Measurements from ENCODE around the gene MACROD2. TPM values are rescaled to one million over a fixed set of nuclear protein-coding genes. Genes with fewer than 3 reads are reported as not detected.

Gene MACROD2
- total RNA-seq, 2 donors from 2014 or later = 8.3 to 21.8 TPM

DNA sequence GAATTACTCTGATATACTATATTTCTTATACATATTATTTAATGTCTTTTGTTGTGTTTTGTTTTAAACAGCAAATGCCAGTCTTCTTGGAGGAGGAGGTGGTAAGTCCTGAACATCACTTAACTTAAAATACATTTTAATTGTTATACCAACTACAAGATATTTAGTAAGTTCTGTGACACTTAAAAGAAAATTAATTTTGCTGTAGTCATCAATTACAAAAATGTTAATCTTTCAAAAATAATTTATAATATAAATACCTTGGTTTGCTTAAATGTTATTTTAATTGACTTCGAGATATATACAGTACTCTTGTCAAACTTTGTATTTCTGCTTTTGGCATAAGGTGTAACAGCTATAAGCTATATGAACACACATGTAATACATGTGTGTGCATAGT lies 498.1 kb downstream of the MACROD2 start:
- Histone ChIP-seq H3K36me3 (replicated peaks in 1 of 2; ENCODE audit: insufficient read depth in 1 of 2, low read depth in 2 of 2) (no peaks in the 10 kb centered on the region), H3K4me1 (peaks cover 15% of the 10 kb centered on the region), H3K9me3 (no peaks in the 10 kb centered on the region), H3K27me3 (no peaks in the 10 kb centered on the region), H3K27ac (no peak overlapping the region), H3K4me3 (no peak overlapping the region)
- intact Hi-C loops (cut with DNase I) = no loop called here
- no peak for DNase-seq
- TF ChIP-seq, protein P1, sequence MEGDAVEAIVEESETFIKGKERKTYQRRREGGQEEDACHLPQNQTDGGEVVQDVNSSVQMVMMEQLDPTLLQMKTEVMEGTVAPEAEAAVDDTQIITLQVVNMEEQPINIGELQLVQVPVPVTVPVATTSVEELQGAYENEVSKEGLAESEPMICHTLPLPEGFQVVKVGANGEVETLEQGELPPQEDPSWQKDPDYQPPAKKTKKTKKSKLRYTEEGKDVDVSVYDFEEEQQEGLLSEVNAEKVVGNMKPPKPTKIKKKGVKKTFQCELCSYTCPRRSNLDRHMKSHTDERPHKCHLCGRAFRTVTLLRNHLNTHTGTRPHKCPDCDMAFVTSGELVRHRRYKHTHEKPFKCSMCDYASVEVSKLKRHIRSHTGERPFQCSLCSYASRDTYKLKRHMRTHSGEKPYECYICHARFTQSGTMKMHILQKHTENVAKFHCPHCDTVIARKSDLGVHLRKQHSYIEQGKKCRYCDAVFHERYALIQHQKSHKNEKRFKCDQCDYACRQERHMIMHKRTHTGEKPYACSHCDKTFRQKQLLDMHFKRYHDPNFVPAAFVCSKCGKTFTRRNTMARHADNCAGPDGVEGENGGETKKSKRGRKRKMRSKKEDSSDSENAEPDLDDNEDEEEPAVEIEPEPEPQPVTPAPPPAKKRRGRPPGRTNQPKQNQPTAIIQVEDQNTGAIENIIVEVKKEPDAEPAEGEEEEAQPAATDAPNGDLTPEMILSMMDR (IDR thresholded peaks at IDR 0.05) = no peak
- no peak for TF ChIP-seq POLR2A (IDR thresholded peaks at IDR 0.05)
- 73 to 89% methylated on average over 1 of the region's 1 CpG for WGBS, 2 donors
- no peak for ATAC-seq

DNA sequence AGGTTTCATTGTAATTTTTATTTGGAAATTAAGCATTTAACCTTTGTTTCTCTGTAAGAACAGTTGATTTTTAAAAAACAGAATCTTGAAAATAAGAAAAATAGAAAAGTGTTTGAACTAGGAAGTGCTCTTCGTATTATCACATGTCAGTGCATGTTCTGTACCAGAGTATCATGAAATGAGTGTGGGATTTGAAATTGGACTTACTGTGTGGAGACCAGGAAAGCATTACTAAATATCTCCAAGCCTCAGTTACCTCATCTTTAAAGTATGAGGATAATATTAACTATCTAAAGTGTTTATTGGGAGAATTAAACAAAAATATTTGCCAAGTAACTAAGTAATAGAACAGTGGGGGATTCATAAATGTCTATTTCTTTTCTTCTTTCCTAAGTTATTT lies 499.0 kb downstream of the MACROD2 start:
- H3K4me3 ChIP-seq = no peak overlapping the region
- H3K27ac ChIP-seq = no peak overlapping the region
- intact Hi-C loops (cut with DNase I) = no loop called here
- TF ChIP-seq POLR2A (IDR thresholded peaks at IDR 0.05) = no peak
- TF ChIP-seq, protein P1 (IDR thresholded peaks at IDR 0.05) = no peak
- WGBS, 2 donors = 83 to 88% methylated on average over 1 of the region's 1 CpG
- DNase-seq (no peak), ATAC-seq (no peak)
- no peaks in the 10 kb centered on the region for H3K9me3 ChIP-seq
- no peaks in the 10 kb centered on the region for H3K27me3 ChIP-seq
- H3K36me3 ChIP-seq (replicated peaks in 1 of 2; ENCODE audit: insufficient read depth in 1 of 2, low read depth in 2 of 2) = no peaks in the 10 kb centered on the region
- H3K4me1 ChIP-seq = peaks cover 5% of the 10 kb centered on the region

DNA sequence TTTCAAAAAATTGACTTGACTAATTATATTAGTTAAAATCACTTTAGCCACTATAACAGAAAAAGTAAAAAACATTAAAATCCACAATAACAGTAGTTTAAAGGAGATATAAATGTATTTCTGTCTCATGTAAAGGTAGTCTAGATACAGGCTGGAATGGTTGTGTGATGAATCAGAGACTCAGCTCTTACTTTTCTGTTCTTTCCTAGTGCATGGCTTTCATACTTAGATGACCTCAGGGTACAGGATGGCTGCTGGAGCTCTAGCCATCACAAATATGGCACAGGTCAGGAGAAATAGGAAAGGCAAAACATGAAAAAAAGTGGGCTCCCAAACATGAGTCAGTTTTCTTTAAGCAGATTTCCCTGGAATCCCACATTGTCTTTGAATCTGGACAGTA lies 499.8 kb downstream of the MACROD2 start:
- no peak for DNase-seq
- no peaks in the 10 kb centered on the region for H3K9me3 ChIP-seq
- intact Hi-C loops (cut with DNase I) = no loop called here
- no peaks in the 10 kb centered on the region for H3K4me1 ChIP-seq
- H3K4me3 ChIP-seq = no peak overlapping the region
- no peaks in the 10 kb centered on the region for H3K27me3 ChIP-seq
- TF ChIP-seq POLR2A (IDR thresholded peaks at IDR 0.05) = no peak
- TF ChIP-seq, protein P1 (IDR thresholded peaks at IDR 0.05) = no peak
- no peak overlapping the region for H3K27ac ChIP-seq
- no peak for ATAC-seq
- H3K36me3 ChIP-seq (replicated peaks in 1 of 2; ENCODE audit: insufficient read depth in 1 of 2, low read depth in 2 of 2) = no peaks in the 10 kb centered on the region

DNA sequence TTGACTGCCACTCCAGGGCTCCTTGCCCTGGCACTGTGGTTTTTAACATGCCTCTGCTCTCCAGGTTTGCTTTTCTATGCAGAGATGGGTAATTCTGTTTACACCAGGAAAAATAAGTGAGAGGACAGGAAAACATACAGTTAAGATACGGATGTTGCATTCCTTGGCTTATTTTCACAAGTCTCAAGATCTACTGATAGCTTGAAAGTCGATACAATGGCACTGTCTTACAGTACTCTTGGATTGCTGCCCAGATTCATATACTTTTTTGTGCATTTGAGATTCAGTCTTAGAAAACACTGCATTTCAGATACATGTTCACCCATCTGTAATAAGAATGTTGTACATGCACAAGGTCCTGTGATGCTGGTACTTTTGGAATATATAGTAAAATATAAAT lies 501.7 kb downstream of the MACROD2 start:
- 36 to 37% methylated on average over 2 of the region's 2 CpGs for WGBS, 2 donors
- TF ChIP-seq POLR2A (IDR thresholded peaks at IDR 0.05) = no peak
- TF ChIP-seq, protein P1 (IDR thresholded peaks at IDR 0.05) = no peak
- Histone ChIP-seq H3K36me3 (replicated peaks in 1 of 2; ENCODE audit: insufficient read depth in 1 of 2, low read depth in 2 of 2) (no peaks in the 10 kb centered on the region), H3K27me3 (no peaks in the 10 kb centered on the region), H3K27ac (no peak overlapping the region), H3K9me3 (no peaks in the 10 kb centered on the region), H3K4me1 (no peaks in the 10 kb centered on the region), H3K4me3 (no peak overlapping the region)
- no peak for DNase-seq
- intact Hi-C loops (cut with DNase I) = no loop called here
- no peak for ATAC-seq

DNA sequence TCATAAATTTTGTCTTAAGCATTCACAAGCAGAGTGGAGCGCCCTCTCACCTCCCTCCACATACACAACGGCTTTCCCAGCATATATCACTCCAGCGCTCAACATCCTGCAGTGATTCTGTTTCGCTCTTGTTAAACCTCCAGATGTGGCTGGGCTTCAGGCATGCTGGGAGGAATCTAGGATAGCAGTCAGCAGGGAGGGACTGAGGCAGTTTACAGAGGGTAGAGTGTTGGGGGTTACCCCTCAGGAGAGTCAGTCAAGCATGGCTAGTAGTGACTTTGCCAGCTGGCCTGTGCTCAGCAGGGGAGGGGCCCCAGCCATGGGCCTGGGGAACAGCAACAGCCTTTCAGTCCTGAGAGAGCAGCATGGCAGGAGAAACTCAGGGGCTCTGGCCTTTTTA lies 503.5 kb downstream of the MACROD2 start:
- 94 to 98% methylated on average over 4 of the region's 4 CpGs for WGBS, 2 donors
- intact Hi-C loops (cut with DNase I) = no loop called here

More for the DNA sequence above, 503.5 kb downstream of the MACROD2 start:
- TF ChIP-seq, protein P1 (IDR thresholded peaks at IDR 0.05) = no peak
- no peak for TF ChIP-seq POLR2A (IDR thresholded peaks at IDR 0.05)
- ATAC-seq (no peak), DNase-seq (no peak)
- Histone ChIP-seq H3K4me3 (no peak overlapping the region), H3K4me1 (no peaks in the 10 kb centered on the region), H3K27ac (no peak overlapping the region), H3K27me3 (no peaks in the 10 kb centered on the region), H3K9me3 (no peaks in the 10 kb centered on the region), H3K36me3 (replicated peaks in 1 of 2; ENCODE audit: insufficient read depth in 1 of 2, low read depth in 2 of 2) (no peaks in the 10 kb centered on the region)

All from body of pancreas (tissue), 4 donors.